ENCODE measurements around the gene GRIK4. TPM values are rescaled to one million over a fixed set of nuclear protein-coding genes. Genes with fewer than 3 reads are reported as not detected.

The GRIK4 gene
- total RNA-seq, 1 experiment from 2014 or later: 3.3 TPM

DNA sequence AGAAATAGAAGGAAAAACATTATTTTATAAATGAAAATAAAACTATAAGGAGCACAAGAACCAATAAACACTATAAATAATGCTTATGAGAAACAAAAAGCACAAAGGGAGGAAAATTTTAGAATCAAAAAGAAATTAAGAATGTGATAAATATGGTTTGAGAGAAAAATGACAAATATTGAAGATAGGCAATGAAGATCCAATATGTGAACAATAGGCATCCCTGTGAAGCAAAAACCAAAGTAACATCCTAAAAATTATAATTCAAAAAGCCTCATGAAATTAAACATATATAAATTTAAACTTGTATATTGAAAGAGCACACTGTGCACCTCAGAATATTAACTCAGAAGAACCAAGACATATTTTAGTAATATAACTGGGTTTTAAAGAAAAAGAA is 216.2 kb downstream of the GRIK4 start:
- DNase-seq (ENCODE audit: low spot score): no peak
- POLR2A ChIA-PET: no interaction called here
- Mint-ChIP-seq H3K9me3 (peaks cover 18% of the 10 kb centered on the region), H3K4me3 (no peak overlapping the region), H3K4me1 (peaks cover 5% of the 10 kb centered on the region), H3K27me3 (ENCODE audit: low read depth) (no peaks in the 10 kb centered on the region), H3K27ac (no peak overlapping the region), H3K36me3 (peaks cover 6% of the 10 kb centered on the region)
- TF ChIP-seq CREM (CRISPR knock-in tag; IDR thresholded peaks at IDR 0.05): no peak
- no peak for TF ChIP-seq TEAD1 (CRISPR knock-in tag; IDR thresholded peaks at IDR 0.05)
- TF ChIP-seq ATF1 (CRISPR knock-in tag; IDR thresholded peaks at IDR 0.05): no peak
- CTCF ChIA-PET: no interaction called here
- ATAC-seq: no peak

DNA sequence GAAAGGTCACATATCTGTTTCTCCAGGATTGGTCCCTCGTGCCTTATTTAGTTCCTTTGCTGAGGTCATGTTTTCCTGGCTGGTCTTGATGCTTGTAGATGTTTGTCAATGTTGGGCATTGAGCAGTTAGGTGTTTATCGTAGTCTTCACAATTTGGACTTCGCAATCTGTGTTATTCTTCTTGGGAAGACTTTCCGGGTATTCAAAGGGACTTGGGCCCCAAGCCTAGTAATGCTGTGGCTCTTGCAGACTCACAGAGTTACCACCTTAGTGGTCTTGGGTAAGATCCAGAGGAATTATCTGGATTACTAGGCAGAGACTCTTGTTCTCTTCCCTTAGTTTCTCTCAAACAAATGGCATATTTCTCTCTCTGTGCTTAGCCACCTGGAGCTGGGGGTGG is 223.5 kb downstream of the GRIK4 start:
- ChIA-PET CTCF (no interaction called here), POLR2A (no interaction called here)
- TF ChIP-seq, protein P1, sequence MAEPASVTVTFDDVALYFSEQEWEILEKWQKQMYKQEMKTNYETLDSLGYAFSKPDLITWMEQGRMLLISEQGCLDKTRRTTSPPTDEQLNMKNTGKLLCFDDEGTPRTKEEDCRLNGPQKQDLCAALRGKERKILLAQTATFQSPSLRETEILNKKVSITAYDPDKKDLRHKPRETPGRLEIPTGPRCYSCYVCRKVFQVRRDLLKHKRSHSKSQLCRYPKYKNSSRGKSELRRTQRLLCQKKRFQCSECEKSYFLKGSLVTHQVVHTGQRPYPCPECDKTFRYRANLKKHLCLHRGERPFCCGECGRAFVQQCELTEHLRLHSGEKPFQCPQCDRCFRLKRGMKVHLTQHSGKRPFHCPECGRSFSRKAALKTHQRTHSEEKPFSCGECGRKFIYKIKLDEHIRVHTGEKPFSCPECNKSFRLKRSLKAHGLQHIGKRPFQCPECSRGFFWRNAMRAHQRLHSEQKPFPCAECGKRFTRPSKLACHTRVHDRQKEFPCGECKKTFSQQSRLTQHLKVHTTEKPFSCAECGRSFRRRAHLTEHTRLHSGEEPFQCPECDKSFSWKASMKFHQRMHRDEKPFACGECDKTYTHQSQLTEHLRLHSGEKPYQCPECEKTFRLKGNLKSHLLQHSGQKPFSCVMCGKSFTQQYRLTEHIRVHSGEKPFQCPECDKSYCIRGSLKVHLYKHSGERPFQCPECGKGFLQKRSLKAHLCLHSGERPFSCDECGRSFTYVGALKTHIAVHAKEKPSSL (CRISPR knock-in tag; conservative IDR thresholded peaks at IDR 0.05): no peak
- TF ChIP-seq ZNF416 (CRISPR knock-in tag; IDR thresholded peaks at IDR 0.05): no peak
- no peak for TF ChIP-seq SOX15 (CRISPR knock-in tag; IDR thresholded peaks at IDR 0.05)
- TF ChIP-seq ZNF671 (CRISPR knock-in tag; IDR thresholded peaks at IDR 0.05): no peak
- TF ChIP-seq RELA (CRISPR knock-in tag; IDR thresholded peaks at IDR 0.05; ENCODE audit: borderline replicate concordance): no peak
- TF ChIP-seq, protein P2, sequence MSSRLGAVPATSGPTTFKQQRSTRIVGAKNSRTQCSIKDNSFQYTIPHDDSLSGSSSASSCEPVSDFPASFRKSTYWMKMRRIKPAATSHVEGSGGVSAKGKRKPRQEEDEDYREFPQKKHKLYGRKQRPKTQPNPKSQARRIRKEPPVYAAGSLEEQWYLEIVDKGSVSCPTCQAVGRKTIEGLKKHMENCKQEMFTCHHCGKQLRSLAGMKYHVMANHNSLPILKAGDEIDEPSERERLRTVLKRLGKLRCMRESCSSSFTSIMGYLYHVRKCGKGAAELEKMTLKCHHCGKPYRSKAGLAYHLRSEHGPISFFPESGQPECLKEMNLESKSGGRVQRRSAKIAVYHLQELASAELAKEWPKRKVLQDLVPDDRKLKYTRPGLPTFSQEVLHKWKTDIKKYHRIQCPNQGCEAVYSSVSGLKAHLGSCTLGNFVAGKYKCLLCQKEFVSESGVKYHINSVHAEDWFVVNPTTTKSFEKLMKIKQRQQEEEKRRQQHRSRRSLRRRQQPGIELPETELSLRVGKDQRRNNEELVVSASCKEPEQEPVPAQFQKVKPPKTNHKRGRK (CRISPR knock-in tag; IDR thresholded peaks at IDR 0.05; ENCODE audit: borderline replicate concordance): no peak
- TF ChIP-seq, protein P3, sequence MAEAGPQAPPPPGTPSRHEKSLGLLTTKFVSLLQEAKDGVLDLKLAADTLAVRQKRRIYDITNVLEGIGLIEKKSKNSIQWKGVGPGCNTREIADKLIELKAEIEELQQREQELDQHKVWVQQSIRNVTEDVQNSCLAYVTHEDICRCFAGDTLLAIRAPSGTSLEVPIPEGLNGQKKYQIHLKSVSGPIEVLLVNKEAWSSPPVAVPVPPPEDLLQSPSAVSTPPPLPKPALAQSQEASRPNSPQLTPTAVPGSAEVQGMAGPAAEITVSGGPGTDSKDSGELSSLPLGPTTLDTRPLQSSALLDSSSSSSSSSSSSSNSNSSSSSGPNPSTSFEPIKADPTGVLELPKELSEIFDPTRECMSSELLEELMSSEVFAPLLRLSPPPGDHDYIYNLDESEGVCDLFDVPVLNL (CRISPR knock-in tag; IDR thresholded peaks at IDR 0.05; ENCODE audit: borderline replicate concordance, low read depth): no peak
- no peak for TF ChIP-seq FOXP1 (CRISPR knock-in tag; IDR thresholded peaks at IDR 0.05; ENCODE audit: borderline replicate concordance)
- no peak for TF ChIP-seq ATF1 (CRISPR knock-in tag; IDR thresholded peaks at IDR 0.05)
- TF ChIP-seq SMAD4 (CRISPR knock-in tag; IDR thresholded peaks at IDR 0.05): no peak
- TF ChIP-seq CREM (CRISPR knock-in tag; IDR thresholded peaks at IDR 0.05): no peak
- TF ChIP-seq, protein P4, sequence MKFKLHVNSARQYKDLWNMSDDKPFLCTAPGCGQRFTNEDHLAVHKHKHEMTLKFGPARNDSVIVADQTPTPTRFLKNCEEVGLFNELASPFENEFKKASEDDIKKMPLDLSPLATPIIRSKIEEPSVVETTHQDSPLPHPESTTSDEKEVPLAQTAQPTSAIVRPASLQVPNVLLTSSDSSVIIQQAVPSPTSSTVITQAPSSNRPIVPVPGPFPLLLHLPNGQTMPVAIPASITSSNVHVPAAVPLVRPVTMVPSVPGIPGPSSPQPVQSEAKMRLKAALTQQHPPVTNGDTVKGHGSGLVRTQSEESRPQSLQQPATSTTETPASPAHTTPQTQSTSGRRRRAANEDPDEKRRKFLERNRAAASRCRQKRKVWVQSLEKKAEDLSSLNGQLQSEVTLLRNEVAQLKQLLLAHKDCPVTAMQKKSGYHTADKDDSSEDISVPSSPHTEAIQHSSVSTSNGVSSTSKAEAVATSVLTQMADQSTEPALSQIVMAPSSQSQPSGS (CRISPR knock-in tag; IDR thresholded peaks at IDR 0.05; ENCODE audit: borderline replicate concordance, low read depth): no peak
- no peak for TF ChIP-seq FOXJ3 (CRISPR knock-in tag; IDR thresholded peaks at IDR 0.05; ENCODE audit: borderline replicate concordance)
- TF ChIP-seq MXD4 (CRISPR knock-in tag; IDR thresholded peaks at IDR 0.05; ENCODE audit: borderline replicate concordance): no peak
- TF ChIP-seq, protein P5, sequence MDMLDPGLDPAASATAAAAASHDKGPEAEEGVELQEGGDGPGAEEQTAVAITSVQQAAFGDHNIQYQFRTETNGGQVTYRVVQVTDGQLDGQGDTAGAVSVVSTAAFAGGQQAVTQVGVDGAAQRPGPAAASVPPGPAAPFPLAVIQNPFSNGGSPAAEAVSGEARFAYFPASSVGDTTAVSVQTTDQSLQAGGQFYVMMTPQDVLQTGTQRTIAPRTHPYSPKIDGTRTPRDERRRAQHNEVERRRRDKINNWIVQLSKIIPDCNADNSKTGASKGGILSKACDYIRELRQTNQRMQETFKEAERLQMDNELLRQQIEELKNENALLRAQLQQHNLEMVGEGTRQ (CRISPR knock-in tag; IDR thresholded peaks at IDR 0.05): no peak
- H3K36me3 Mint-ChIP-seq: no peaks in the 10 kb centered on the region
- no peaks in the 10 kb centered on the region for H3K9me3 Mint-ChIP-seq
- H3K27ac Mint-ChIP-seq: no peak overlapping the region
- no peak for DNase-seq (ENCODE audit: low spot score)
- no peaks in the 10 kb centered on the region for H3K4me1 Mint-ChIP-seq
- no peaks in the 10 kb centered on the region for H3K27me3 Mint-ChIP-seq (ENCODE audit: low read depth)
- ATAC-seq: no peak
- no peak overlapping the region for H3K4me3 Mint-ChIP-seq

All from WTC11 (cell line).